NCI-H1105 treated with DMSO at 0.1 percent for 48 hours (cell line): ENCODE measurements around the gene SDC3.
A peak's percentile ranks its signal among the peaks of the same experiment; 100 is the strongest.
"Not testable (repeated sequence)": the region's sequence is repeated elsewhere in the genome, so short reads cannot be mapped to it uniquely, and the experiment has no call there.

Experiments
- DNase-seq: peaks from one replicate; lab custom pipeline; 2025; lab: John Stamatoyannopoulos, UW

The SDC3 gene

DNA sequence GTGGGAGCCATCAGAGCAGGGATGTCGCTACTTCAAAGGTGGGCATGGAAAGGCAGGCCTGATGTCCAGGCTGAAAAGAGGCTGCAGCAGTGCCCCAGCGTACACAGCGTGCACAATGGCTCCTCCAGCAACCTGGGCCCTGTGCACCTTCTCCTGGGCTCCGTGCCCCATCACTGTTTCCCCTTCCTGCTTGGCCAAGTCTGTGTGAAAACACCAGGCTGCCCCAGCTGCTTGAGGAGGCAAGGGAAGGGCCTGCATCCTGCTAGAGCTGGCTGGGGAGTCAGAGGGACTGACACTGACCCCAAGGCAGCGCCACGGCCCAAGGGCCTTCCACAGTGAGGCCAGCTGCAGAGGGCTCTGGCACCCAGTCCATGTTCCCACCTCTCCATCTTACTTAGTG, 33.4 kb downstream of the SDC3 start:
- DNase-seq = no peak

DNA sequence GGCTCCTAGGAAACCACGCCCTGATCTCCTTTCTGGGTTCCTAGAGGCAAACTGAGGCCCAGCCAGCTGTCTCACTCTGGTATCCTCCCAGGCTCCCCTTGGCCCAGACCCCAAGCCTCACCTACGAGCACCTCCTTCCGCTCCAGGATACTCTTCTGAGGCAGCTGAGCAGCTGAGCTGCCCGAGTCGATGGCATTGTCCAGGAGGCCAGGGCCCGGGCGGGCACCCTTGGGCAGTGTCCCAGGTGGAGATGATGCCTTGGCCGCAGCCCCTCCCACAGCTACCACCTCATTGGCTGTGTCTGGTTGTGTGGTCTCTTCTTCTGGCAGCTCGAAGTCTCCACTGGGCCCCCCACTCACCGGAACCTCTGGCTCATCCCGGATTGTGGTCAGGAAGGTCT, 34.4 kb downstream of the SDC3 start:
- DNase-seq = no peak

DNA sequence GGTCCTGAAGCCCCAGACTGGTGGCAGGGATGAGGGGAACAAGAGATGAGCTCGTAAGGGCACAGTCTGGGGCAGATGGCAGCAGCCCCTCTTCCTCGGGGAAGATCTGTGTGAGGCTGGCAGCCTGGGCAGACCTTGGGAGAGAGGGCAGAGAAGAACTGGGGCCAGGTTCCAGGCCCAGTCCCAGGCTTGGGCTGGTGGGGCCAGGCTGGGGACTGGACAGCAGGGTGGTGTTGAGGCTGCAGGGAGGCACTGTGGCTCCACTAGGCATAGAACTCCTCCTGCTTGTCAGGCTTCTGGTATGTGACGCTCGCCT, 35.7 kb downstream of the SDC3 start:
- DNase-seq = no peak

DNA sequence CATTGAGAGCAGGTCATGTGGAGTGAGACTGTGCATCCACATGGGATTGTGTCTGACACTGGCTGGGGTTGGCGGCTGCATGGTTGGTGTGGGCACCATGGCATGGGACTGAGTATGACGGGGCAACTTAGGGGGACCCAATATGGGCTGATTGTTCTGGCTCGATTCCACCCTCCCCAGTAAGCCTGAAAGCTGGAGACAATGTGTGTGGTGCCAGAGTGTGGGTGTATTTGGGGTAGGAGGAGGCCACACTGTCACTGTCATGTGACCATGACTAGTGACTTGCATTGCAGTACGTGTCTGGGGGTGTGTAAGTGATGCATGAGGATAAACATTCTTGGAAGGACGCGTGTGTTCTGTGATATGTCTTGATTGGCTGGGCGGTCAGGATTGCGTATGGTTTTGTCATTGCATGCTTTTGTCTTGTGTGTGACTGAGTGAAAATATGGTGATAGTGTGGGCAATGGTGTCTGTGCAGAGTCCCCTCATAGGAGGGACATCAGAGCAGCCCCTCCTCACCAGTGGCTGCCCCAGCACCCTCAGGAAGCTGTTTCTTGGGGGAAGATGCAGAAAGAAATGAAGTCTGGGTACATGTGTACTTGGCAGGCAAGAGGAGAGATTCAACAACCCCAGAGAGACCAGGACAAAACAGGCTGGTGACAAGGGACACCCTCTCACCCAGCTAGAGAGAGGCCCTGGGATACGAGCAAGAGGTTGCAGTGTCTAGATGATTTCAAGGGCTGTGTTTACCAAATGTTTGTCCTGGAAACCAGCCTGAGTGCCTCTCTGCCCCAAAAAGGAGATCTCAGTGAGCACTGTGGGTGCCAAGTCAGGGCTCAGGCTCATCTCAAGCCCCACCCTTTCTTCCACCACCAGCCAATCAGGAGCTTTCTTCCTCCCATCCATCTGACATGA, 36.3 kb downstream of the SDC3 start:
- DNase-seq = no peak

DNA sequence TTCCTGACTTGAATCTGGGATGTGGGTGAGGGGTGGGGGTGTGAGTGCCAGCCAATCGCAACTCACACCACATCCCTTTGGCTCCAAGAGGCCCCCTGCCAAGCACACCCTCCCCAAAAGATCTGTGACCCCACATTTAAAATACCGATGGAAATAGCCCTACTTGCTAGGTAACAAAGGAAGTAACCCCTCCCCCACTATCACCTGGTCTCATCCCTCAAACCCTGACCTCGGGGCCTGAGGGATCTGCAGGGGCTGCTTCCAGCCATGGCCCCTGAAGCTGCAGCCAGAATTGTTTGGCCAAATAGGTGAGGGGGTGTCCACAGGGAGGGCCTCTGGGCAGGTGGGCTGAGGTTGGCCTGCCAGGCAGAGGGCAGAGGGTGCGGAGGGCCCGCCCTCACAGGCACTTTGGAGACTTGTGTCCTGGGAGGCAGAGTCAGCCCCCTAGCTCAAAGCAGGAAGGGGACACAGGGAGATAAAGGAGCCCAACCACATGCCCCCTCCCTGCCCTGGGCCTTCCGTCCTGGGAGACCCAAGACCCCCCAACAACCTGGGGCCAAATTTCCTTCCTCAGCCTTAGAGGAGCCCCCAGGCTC, 37.2 kb downstream of the SDC3 start:
- DNase-seq = no peak

DNA sequence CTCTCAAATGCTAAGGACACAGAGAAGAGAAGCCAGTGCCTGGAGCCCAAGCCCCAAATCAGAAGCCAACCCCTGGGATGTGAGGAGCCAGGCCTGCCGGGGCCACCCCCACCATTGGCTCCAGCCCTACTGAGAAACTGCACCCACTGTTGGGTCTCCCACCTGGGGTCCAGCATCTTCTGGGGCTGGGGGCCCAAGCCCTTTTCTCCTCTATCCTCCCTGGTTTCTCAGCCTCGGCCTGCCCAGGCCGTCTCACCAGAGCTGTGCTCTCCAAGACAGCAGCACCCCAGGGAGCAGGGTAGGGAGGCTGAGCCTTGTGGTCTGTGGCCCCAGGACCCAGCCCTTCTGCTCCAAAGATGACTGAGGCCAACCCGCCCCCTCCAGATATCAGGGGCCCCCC, 37.9 kb downstream of the SDC3 start:
- DNase-seq = no peak

DNA sequence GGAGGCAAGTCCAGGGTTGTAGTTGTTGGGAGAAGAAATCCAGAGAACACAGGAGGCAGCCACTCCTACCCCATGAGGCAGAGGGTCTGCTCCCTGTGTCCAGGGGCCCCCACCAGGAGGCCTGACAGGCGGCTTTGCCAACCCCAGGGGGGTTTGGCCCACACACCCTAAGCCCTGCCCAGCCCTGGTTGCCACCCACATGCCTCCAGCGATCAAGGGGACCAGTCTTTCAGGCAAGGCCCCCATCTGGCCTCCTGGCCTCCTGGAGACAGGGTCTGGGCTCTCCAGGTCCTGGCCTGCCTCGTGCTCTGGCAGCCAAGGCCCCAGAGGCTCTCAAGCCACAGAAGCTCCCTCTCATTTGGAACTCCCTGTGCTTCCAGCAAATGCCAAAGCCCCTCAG, 38.5 kb downstream of the SDC3 start:
- DNase-seq = no peak

DNA sequence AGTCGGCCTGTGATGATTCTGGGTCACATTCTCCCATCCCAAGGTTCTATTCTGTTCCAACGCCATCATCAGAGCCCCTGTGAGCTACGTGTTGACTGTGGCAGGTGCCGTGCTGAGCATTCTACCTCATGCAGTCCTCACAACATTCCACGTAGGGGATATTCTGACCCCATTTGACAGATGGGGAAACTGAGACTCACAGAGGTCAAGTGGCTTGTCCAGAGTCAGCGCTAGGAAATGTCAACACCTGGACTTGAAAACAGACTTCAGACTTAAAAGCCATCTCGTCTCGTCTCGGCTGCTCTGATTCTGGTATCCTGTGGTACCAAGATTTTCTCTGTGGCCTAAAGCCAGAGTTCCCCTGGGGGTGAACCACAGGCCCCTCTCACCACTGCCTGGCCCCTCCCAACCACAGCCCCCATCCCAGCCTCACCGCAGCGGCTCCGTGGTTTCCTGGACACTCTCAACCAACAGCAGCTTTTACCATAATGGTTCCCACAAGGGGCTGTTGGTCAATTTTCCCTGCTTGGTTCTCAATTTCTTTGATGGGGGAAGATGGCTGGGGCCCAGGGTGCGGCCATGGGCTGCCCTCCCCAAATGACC, 39.6 kb downstream of the SDC3 start:
- no peak for DNase-seq

DNA sequence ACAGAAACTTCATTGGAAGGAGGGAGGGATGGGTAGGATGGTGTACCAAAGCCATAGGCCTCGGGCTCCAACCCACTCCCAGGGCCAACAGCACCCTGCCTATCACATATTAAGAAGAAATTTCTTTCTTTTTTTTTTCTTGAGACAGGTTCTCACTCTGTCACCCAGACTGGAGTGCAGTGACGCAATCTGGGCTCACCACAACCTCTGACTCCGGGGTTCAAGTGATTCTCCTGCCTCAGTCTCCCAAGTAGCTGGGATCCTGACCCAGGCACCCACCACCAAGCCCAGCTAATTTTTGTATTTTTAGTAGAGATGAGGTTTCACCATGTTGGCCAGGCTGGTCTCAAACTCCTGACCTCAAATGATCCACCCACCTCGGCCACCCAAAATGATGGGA, 40.5 kb downstream of the SDC3 start:
- DNase-seq = not testable (repeated sequence)

DNA sequence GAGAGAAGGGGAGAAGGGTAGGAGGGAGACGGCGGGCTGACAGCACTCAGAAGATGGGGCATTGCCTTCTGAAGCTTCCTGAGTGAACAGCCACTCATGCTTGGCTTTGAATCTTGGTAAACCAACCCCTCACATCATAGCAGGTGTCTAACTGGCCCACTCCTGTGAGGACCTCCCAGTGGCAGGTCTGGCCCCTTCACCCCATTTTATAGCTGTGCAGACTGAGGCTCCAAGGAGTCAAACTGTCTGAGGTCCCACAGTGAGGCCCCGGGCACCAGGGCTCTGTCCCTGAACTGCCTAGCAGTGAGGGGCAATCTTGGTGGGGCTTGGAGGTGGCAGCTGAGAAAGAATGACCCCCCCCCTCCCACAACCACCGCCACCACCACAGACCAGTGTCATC, 41.0 kb downstream of the SDC3 start:
- DNase-seq = no peak

DNA sequence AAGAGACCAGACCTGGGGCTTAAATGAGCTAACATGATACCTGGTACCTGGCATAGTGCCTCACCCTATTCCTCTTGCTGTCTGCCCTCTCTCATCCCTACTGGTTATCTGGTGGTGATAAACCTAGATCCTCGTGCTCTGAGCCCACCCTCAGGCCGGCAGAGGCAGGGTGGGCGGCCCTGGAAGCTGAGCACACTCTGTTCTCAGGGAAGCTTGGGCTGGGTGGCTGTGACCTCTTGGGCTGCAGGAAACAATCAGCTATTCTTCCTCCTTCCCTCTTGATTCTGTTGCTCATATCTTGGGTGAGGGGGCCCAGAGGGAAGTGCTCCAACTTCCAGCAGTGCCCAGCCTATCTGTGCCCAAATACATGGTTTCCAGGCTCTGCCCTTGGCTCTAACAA, 42.0 kb downstream of the SDC3 start:
- no peak for DNase-seq

DNA sequence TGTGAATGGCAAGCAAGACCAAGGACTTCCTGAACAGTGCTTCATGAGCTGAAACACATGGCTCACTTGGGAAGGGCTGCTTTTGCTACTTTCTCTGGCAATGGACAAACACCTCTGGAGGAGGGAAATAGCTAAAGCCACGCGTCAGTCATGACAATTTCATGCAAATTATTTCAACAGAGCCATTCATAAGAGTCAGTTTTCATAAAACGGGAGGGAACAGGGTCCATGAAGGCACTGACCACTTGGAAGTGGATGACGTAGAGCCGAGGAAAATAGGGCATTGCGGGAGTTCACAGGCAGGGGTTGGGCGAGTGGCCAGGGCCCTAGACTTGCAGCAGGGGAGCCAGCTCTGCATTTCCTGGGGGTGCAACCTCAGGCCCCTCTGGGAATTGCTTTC, 43.9 kb downstream of the SDC3 start:
- no peak for DNase-seq

DNA sequence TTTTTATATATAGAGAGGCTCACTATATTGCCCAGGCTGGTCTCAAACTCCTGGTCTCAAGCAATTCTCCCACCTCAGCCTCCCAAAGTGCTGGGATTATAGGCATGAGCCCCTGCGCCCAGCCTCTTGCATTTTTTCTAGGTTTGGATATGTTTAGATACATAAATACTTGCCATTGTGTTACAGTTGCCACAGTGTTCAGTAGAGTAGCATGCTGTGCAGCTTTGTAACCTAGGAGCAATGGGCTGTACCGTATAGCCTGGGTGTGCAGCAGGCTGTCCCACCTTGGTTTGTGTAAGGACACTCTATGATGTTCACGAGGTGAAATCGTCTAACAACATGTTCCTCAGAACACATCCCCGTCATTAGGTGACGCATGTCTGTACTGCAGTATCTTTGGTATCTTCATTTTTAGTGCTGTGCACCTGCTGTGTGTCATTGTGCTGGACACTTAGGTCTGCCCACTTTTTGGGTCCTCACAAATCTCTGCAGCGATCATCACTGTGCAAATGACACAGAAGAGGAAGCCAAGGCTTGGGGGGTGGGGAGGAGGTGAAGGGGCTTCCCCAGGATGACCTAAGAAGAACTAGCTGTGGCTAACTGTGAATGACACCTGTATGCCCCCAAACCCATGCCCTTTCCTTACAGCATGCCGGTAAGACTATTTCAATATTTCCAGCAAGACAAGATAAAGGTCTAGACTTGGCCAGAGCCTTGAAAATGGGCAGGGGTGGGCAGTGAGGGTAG, 44.5 kb downstream of the SDC3 start:
- no peak for DNase-seq

DNA sequence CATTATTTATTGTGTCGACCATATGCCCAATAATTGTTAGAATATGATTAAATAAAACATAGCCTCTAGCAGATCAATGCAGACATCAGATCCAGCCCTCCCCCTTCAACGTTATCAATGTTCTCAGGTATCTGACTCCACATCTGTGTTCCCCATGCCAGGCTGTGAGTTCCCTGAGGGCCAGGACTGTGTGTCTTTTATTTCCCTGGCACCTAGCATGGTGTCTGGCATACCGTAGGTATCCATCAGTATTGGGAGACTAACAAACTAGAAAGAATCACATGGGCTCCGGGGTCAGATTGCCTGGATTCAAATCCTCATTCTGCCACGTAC, 48.3 kb downstream of the SDC3 start:
- DNase-seq = no peak

DNA sequence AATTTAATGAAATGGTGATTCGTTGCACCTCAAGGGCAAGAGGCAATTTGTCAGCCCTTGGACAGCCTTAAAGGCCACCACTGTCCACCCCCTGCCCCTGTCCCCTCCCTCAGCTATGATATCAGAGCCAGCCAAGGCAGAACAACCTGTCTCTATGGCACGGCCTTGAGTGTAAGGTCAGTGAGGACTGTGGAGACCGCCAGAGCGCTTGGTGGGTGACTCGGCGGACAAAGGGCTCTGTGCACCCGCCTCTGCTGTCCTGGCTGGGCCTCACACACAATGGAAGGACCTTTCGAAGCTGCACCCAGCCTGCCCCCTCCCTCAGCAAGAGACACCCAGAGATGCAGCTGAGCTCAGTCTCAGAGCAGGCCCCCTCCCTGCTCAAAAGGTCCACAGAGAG, 50.6 kb downstream of the SDC3 start:
- no peak for DNase-seq

DNA sequence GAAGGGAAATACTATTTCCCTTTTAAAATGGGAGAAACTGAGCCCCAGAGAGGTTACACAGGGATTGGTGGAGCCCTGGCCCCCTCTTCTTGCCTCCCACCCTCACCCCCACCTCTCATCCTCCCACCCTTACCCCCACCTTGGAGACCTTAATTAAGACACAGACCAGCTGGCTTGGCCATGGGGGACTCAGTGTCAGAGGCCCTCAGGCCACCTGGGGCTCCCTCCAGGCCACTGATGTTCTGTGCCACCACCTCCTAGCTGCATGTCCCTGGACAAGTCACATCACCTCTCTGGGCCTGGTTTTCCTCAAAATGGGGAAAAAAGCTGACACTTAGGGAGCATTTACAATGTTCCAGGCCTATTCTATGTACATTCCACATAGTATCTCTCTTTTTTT, 51.5 kb downstream of the SDC3 start:
- DNase-seq = no peak

DNA sequence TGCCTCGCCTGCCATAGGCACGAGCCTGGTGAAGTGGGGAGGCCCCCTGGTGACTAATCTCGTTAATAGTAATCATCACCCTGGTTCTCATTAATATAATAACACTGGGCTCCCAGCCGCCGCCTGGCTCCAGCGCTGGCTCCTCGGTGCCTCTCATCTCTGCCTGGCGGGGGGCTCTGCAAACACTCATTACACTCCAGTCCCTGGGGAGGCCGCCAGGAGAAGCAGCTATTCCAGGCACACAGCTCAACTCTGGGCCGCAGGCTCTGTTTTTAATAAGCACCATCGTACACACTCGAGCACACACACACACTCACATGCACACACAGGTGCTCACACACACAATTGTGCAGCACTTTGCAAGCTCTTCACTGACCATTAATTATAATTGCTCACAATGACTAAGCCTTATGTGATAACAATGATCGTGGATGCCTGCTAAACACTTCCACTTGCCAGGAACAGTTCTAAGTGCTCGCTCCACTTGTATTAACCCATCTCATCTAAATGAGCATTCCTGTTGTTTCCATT, 52.2 kb downstream of the SDC3 start:
- peak; percentile 98 for DNase-seq

DNA sequence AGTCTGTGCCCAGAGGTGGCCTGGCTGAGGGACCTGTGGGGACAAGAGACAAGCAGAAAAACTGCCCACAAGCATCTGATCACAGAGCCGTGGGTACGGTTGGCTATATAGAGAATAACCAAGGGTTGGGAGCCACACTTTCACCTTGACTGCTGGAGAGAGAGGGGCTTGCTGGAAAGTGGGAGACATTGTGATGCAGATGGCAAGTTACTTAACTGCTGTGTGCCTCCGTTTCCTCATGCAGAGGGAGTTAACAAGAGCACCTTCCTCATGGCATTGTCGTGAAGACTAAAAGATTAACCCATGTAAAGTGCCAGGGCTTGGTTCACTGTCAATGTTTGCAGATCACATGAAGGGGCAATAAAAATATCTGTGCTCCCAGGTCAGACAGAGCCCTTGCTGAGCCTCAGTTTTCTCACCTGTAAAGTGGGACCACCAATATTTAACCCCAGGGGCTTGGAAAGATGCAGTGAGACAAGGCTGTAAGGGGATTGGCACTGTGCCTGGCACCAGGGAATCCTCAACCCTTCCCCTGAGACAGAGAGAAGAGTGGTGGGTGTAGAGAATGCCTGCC, 52.8 kb downstream of the SDC3 start:
- no peak for DNase-seq

DNA sequence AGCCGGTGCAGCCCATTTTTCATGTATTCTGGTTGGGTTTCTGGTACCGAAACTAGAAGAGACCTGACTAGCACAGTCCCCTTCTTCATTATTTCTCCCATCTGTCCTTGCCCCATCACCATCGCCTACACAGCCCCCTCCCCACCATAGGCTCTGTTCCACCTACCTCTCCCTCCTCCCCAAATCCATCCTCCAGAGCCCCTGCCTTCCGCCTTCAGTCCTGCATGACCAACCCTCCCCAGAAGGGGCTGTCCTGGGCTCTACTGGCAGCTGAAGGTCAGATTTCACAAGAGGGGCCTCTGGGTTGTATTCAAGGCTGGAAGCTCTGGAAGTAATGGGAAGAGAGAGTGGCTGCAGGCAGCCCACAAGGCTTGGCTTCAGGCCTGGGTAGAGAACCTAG, 55.2 kb downstream of the SDC3 start:
- no peak for DNase-seq

DNA sequence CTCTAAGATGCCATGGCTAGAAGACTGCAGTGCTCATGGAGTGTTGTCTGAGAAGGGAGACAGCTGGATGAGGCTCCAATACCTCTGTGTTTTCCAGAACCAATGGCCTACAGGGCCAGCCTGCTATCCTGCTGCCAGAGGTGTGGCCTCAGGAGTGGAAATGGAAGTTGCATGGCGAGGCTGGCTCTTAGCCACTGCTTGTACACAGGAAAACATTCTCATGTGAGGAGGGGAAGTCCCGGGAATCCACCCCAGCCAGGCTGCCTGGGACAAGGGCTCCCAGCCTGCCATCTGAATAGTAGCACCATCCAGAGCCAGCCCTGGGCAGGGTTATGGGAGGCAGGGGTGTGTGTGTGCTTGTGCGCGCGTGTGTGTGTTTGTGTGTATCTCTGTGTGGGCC, 56.5 kb downstream of the SDC3 start:
- DNase-seq = no peak

DNA sequence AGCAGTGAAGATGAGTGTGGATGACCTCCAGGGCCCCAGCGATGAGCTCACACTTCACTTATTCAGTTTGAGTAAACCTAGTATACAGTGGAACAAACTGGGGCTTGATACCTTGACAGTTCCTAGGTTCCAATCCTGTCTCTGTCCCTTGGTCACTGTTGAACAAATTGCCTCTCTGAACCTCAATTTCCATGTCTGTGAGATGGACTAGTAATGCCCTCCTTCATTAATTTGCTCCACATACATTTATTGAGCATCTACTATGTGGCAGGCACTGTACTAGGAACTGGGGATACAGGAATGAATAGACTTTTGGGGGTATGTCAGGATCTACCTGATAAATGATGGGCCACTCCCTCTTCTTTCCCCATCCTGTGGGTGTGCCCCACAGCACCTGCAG, 57.3 kb downstream of the SDC3 start:
- no peak for DNase-seq

DNA sequence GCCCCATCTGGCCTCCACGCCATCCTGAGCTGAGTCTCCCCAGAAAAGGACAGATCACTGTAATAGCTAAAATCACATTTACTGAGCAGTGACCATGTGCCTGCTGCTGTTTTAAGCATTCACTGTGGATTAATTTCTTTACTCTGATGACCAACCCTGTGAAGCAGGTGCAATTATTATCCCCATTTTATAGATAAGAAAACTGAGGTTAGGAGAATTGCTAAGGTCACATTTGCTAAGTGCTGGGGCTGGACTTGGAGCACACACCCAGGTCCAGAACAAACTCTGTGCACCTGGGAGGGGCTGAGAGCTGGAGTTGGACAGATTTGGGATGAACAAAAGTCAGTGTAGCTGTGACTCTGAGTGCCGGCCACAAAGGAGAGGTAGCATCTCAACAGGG, 58.0 kb downstream of the SDC3 start:
- no peak for DNase-seq
